GM12873 (cell line): ENCODE measurements around the gene GABRA1.

Experiments
- CTCF ChIP-seq: IDR thresholded peaks from 2 replicates; pipeline ENCODE4 v1.5.1; 2012; ENCODE audit warnings: low read depth, mild to moderate bottlenecking, moderate library complexity, low read length, control low read depth; ENCODE audit not compliant: insufficient read depth; ENCODE audit errors: missing control alignments

GABRA1 gene

GRCh38 chr5:161847941-161848391 lies at the start of gene GABRA1:
TSS of gene GABRA1 (plus strand) at chr5:161848120. CDS start at chr5:161850811, 2,691 bp downstream.
- no peak for TF ChIP-seq CTCF

- TF ChIP-seq CTCF, result no peak
Measured at GRCh38 chr5:161799316-161799715, 48.6 kb upstream of the GABRA1 start.

GRCh38 chr5:161804263-161804662 lies 43.7 kb upstream of the GABRA1 start:
- no peak for TF ChIP-seq CTCF

GRCh38 chr5:161846746-161847145 lies 1.2 kb upstream of the GABRA1 start:
- TF ChIP-seq CTCF, result no peak

GRCh38 chr5:161847447-161847846 lies 473 bp upstream of the GABRA1 start:
- TF ChIP-seq CTCF, result no peak

GRCh38 chr5:161850491-161850890 lies 2.6 kb downstream of the GABRA1 start:
- no peak for TF ChIP-seq CTCF

- TF ChIP-seq CTCF, result peak; percentile 9
Measured at GRCh38 chr5:161851691-161852299, 3.9 kb downstream of the GABRA1 start.

GRCh38 chr5:161857358-161857757 lies 9.4 kb downstream of the GABRA1 start:
- TF ChIP-seq CTCF, result no peak
